ENCODE measurements around the gene RNF224.

The RNF224 gene

GRCh38 chr9:137198902-137199283, 28.4 kb upstream of the RNF224 start:
- Mint-ChIP-seq H3K27me3 (no peaks in the 10 kb centered on the region), H3K9me3 (no peaks in the 10 kb centered on the region), H3K36me3 (peaks cover 4 to 10% of the 10 kb centered on the region in 2 donors), H3K4me3 (peak overlapping the region; percentile 82 to 87), H3K4me1 (peaks cover 23 to 53% of the 10 kb centered on the region in 2 donors), H3K27ac (no peak overlapping the region)
- DNase-seq = no peak
- no peak for ATAC-seq (replicated peaks)

- H3K27ac Mint-ChIP-seq = no peak overlapping the region
- H3K36me3 Mint-ChIP-seq = peaks cover 4 to 12% of the 10 kb centered on the region in 2 donors
- H3K27me3 Mint-ChIP-seq = no peaks in the 10 kb centered on the region
- ATAC-seq (replicated peaks) (no peak), DNase-seq (no peak)
- peaks cover 27 to 60% of the 10 kb centered on the region in 2 donors for H3K4me1 Mint-ChIP-seq
- H3K4me3 Mint-ChIP-seq = peak overlapping the region; percentile 82 to 87
- H3K9me3 Mint-ChIP-seq = no peaks in the 10 kb centered on the region
These were observed 27.7 kb upstream of the RNF224 start for GRCh38 chr9:137199411-137200121.

GRCh38 chr9:137200311-137201204, 26.7 kb upstream of the RNF224 start, which contains the start of gene TPRN:
TPRN (minus strand) TSS chr9:137200741; CDS start chr9:137200711, 30 bp downstream.
- ATAC-seq (replicated peaks) (peak; percentile 89 to 95), DNase-seq (peak; percentile 99)
- no peaks in the 10 kb centered on the region for H3K9me3 Mint-ChIP-seq
- H3K27ac Mint-ChIP-seq = peak within 1 kb of the TSS; percentile 93
- peaks cover 4 to 8% of the 10 kb centered on the region in 2 donors for H3K36me3 Mint-ChIP-seq
- no peaks in the 10 kb centered on the region for H3K27me3 Mint-ChIP-seq
- peaks cover 27 to 64% of the 10 kb centered on the region in 2 donors for H3K4me1 Mint-ChIP-seq
- H3K4me3 Mint-ChIP-seq = peak within 1 kb of the TSS; percentile 87 to 92

- H3K36me3 Mint-ChIP-seq = peaks cover 7 to 12% of the 10 kb centered on the region in 2 donors
- H3K27ac Mint-ChIP-seq = peak overlapping the region; percentile 93
- H3K27me3 Mint-ChIP-seq = no peaks in the 10 kb centered on the region
- H3K9me3 Mint-ChIP-seq = no peaks in the 10 kb centered on the region
- no peak for DNase-seq
- peaks cover 33 to 72% of the 10 kb centered on the region in 2 donors for H3K4me1 Mint-ChIP-seq
- H3K4me3 Mint-ChIP-seq = peak overlapping the region; percentile 87 to 92
- ATAC-seq (replicated peaks) = no peak
These were observed 26.0 kb upstream of the RNF224 start for GRCh38 chr9:137201205-137201868.

DNA sequence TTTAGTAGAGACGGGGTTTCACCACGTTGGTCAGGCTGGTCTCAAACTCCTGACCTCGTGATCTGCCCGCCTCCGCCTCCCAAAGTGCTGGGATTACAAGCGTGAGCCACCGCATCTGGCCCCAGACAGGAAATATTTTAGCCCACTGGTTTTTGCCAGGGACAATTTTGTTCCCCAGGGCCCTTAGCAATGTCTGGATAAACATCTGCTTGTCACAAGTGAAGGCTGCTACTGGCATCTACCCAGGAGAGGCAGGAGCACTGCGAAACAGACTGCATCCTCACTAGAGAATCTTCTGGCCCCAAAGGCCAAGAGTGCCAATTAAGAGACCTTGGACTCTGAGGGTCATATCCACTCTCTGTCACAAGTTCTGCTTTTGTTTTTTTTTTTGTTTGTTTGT, 24.3 kb upstream of the RNF224 start:
- Mint-ChIP-seq H3K27me3 (no peaks in the 10 kb centered on the region), H3K27ac (peak overlapping the region; percentile 20), H3K4me1 (peaks cover 40 to 76% of the 10 kb centered on the region in 2 donors), H3K36me3 (peaks cover 15 to 27% of the 10 kb centered on the region in 2 donors), H3K4me3 (peak overlapping the region in 1 of 2 donors; percentile 4), H3K9me3 (no peaks in the 10 kb centered on the region)
- ATAC-seq (replicated peaks) (no peak), DNase-seq (no peak)

DNA sequence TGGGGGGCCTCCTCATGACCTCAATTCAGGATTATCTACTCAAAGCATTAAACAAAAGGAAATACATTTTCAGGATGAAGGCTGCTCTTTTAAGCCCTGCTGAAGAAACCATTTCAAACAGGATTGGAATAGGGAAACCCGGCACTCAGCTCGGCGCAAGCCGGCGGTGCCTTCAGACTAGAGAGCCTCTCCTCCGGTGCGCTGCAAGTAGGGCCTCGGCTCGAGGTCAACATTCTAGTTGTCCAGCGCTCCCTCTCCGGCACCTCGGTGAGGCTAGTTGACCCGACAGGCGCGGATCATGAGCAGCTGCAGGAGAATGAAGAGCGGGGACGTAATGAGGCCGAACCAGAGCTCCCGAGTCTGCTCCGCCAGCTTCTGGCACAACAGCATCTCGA, 22.6 kb upstream of the RNF224 start:
- DNase-seq (no peak), ATAC-seq (replicated peaks) (no peak)
- no peaks in the 10 kb centered on the region for H3K27me3 Mint-ChIP-seq
- peak overlapping the region; percentile 95 for H3K27ac Mint-ChIP-seq
- peaks cover 34 to 64% of the 10 kb centered on the region in 2 donors for H3K4me1 Mint-ChIP-seq
- H3K9me3 Mint-ChIP-seq = no peaks in the 10 kb centered on the region
- H3K36me3 Mint-ChIP-seq = peaks cover 18 to 34% of the 10 kb centered on the region in 2 donors
- peak overlapping the region; percentile 93 to 95 for H3K4me3 Mint-ChIP-seq

DNA sequence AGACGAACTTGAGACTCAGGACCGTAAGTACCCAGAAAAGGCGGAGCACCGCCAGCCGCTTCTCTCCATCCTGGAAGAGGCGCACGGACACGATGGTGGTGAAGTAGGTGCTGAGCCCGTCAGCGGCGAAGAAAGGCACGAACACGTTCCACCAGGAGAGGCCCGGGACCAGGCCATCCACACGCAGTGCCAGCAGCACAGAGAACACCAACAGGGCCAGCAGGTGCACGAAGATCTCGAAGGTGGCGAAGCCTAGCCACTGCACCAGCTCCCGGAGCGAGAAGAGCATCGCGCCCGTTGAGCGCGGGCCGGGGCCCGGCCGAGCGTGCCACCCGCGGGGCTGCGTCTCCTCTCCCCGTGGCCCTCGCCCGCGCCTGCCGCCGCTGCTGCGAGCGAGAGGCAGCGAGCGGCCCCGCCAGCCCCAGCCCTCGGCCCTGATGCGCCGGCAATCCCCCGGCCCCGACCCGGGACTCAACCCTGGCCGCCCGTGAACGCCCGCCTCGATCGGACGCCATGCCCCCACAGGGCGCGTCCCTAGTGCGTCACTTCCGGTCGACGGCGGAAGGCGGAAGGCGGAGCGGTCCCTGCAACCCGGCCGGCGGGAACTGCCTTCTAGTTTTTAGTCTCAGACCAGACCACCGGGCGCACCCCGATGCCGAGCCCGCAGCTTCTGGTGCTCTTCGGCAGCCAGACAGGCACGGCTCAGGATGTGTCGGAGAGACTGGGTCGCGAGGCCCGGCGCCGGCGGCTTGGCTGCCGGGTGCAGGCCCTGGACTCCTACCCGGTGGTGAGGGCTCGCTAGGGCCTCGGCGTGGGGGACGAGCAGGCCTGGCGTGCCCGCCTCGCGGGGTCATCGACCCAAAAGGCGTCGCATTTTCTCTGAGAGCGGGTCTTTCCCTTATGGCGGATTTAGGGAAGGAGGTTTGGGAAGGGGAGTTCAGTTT, 21.9 kb upstream of the RNF224 start, which contains the start of the genes NDOR1 and TMEM203:
Gene NDOR1, plus strand, starts transcription at position 575 of the 944 bp plus-strand sequence. Its CDS starts 78 bp downstream, at position 653.
Gene TMEM203, minus strand, starts transcription at position 523 of the 944 bp plus-strand sequence. Its CDS starts 234 bp downstream, at position 289.
- Mint-ChIP-seq H3K27ac (peak within 1 kb of the TSS; percentile 97), H3K9me3 (no peaks in the 10 kb centered on the region), H3K4me3 (peak within 1 kb of the TSS; percentile 93 to 95), H3K36me3 (peaks cover 20 to 34% of the 10 kb centered on the region in 2 donors), H3K27me3 (no peaks in the 10 kb centered on the region), H3K4me1 (peaks cover 34 to 63% of the 10 kb centered on the region in 2 donors)
- DNase-seq = peak; percentile 89
- ATAC-seq (replicated peaks) = peak; percentile 70 to 71

- H3K27ac Mint-ChIP-seq = peak overlapping the region; percentile 97
- no peaks in the 10 kb centered on the region for H3K27me3 Mint-ChIP-seq
- ATAC-seq (replicated peaks) = no peak
These were observed 20.7 kb upstream of the RNF224 start for GRCh38 chr9:137206602-137207001.

DNA sequence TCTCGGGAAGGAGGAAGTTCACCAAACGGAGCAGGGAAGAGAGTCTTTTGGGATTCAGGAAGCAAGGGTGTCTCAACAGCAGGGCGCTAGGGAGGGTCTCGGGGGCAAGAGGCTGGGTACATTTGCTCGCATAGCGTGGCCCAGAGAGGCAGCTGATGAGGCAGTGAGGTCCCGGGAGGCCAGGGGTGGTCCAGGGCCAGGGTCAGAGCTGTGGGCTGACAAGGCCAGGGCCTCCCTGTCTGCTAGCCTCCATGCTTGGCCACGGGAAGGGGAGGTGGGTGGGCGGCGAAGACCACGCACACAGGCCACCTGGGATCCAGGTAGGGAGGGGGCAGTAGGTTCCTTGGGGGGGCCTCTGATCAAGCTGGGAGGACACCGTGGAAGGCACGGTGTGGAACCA, 15.8 kb upstream of the RNF224 start:
- no peak for DNase-seq
- Mint-ChIP-seq H3K27me3 (no peaks in the 10 kb centered on the region), H3K4me3 (no peak overlapping the region), H3K36me3 (peaks cover 30 to 44% of the 10 kb centered on the region in 2 donors), H3K9me3 (no peaks in the 10 kb centered on the region), H3K27ac (peak overlapping the region; percentile 85), H3K4me1 (peaks cover 17 to 18% of the 10 kb centered on the region in 2 donors)
- ATAC-seq (replicated peaks) = no peak

More at GRCh38 chr9:137206602-137207001, 20.7 kb upstream of the RNF224 start:
- no peak for DNase-seq
- H3K4me3 Mint-ChIP-seq = peak overlapping the region; percentile 93 to 95
- H3K36me3 Mint-ChIP-seq = peaks cover 25 to 42% of the 10 kb centered on the region in 2 donors
- H3K9me3 Mint-ChIP-seq = no peaks in the 10 kb centered on the region
- H3K4me1 Mint-ChIP-seq = peaks cover 33 to 54% of the 10 kb centered on the region in 2 donors

DNA sequence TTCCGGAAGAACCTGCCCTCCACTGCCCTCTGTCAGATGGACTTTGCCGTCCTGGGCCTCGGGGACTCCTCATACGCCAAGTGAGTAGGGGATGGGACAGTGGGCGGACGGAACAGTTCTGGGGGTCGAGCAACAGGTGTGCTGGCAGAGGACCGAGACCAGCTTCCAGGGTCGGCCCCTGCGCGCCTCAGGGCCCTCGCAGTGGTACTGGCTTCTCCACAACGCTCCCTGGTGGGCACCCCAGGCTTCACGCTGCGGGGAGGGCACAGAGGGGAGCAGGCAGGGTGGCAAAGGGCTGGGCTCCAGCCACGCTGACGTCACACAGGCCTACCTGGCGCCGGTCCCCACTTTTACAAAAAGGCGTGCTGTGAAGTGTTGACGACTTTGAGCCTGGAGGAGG, 14.8 kb upstream of the RNF224 start:
- peaks cover 8 to 14% of the 10 kb centered on the region in 2 donors for H3K4me1 Mint-ChIP-seq
- H3K27ac Mint-ChIP-seq = no peak overlapping the region
- no peak overlapping the region for H3K4me3 Mint-ChIP-seq
- DNase-seq = no peak
- no peak for ATAC-seq (replicated peaks)
- peaks cover 23 to 34% of the 10 kb centered on the region in 2 donors for H3K36me3 Mint-ChIP-seq
- no peaks in the 10 kb centered on the region for H3K9me3 Mint-ChIP-seq
- no peaks in the 10 kb centered on the region for H3K27me3 Mint-ChIP-seq

DNA sequence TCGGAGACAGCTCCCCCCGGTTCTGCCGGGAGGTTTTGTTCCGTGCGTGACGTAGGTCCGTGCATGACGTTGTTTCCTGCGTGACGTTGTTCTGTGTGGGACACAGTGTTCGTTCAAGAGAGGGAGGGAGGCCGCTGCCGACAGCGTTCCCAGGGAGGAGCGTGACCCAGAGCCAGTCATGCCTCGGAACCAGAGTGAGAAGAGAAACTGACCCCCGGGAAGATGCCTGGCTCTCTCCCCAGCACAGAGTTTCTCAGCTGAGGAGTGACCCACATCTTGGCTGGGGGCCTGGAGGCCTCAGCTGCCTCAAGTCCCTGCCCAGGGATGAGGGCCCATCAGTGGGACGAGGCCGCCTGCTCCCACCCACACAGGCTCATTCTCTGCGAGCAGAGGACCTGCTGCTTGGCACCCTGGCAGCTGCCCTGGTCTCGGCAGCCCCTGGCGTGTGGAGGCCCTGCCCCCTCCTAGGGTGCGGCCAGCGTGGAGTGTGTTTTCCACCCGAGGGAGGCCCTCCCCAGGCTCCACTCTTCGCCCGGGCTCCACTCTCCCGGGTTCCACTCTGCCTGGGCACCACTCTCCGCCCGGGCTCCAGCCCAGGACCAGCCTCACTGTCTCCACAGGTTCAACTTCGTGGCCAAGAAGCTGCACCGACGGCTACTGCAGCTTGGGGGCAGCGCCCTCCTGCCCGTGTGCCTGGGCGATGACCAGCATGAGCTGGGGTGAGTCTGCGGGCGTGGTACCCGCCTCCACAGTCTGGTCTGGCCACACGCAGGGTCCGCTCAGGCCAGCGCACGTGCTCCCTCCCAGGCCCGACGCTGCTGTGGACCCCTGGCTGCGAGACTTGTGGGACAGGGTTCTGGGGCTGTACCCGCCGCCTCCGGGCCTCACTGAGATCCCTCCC, 13.9 kb upstream of the RNF224 start:
- no peak overlapping the region for H3K27ac Mint-ChIP-seq

DNA sequence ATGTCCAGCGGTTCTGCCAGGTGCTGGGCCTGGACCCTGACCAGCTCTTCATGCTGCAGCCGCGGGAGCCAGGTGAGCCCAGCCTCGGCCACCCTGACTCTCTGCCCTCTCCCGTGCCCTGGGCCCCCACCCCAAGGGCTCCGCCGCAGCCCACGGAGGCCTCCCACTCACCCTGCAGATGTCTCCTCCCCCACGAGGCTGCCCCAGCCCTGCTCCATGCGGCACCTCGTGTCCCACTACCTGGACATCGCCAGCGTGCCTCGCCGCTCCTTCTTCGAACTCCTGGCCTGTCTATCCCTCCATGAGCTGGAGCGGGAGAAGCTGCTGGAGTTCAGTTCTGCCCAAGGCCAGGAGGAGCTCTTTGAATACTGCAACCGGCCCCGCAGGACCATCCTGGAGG, 12.7 kb upstream of the RNF224 start:
- Mint-ChIP-seq H3K4me3 (no peak overlapping the region), H3K4me1 (peaks cover 5 to 6% of the 10 kb centered on the region in 2 donors), H3K36me3 (peaks cover 17 to 28% of the 10 kb centered on the region in 2 donors), H3K27me3 (no peaks in the 10 kb centered on the region), H3K27ac (no peak overlapping the region), H3K9me3 (no peaks in the 10 kb centered on the region)
- no peak for DNase-seq
- no peak for ATAC-seq (replicated peaks)

More for the DNA sequence above, 13.9 kb upstream of the RNF224 start:
- Mint-ChIP-seq H3K4me1 (peaks cover 7 to 11% of the 10 kb centered on the region in 2 donors), H3K9me3 (no peaks in the 10 kb centered on the region), H3K36me3 (peaks cover 22 to 31% of the 10 kb centered on the region in 2 donors), H3K27me3 (no peaks in the 10 kb centered on the region), H3K4me3 (no peak overlapping the region)
- DNase-seq (no peak), ATAC-seq (replicated peaks) (no peak)
